PC-9 (cell line): ENCODE measurements around the gene ZBTB34. TPM values are rescaled to one million over a fixed set of nuclear protein-coding genes. Genes with fewer than 3 reads are reported as not detected.

Experiments used
- BruUV-seq: library from RNA; stranded (reverse); fragments of 400-500 nt; replicated peaks from 2 replicates; lab custom pipeline; 2021; lab: Mats Ljungman, UMichigan
- CTCF ChIA-PET: fragments of 300-600 bp; sonication (Branson Sonifier 250); formaldehyde crosslinking; loops from one replicate; lab custom pipeline; 2022; ENCODE audit warnings: antibody characterized with exemption; lab: Charles Lee
- POLR2A ChIA-PET: fragments of 300-600 bp; sonication (Branson Sonifier 250); formaldehyde crosslinking; loops from one replicate; lab custom pipeline; 2022; ENCODE audit warnings: antibody characterized with exemption; ENCODE audit not compliant: unreplicated experiment; lab: Charles Lee
- DNase-seq, 2 experiments: peaks; one replicate each; pipeline versions ENCODE4 v3.0.0 to v3.0.0-alpha.2; 2015 to 2022; ENCODE audit warnings: mixed read lengths in 1 of 2
- H2AFZ ChIP-seq: fragments of 200-600 bp; sonication (generic); 2 replicates; pipeline ENCODE4 v1.8.1; 2017; ENCODE audit warnings: antibody characterized with exemption
- H3F3A ChIP-seq: fragments of 200-600 bp; sonication (generic); 2 replicates; pipeline ENCODE4 v1.8.1; 2017; ENCODE audit warnings: antibody characterized with exemption, mild to moderate bottlenecking, low read depth; ENCODE audit not compliant: insufficient read depth
- H3K27ac ChIP-seq: fragments of 200-600 bp; sonication (generic); 2 replicates; pipeline ENCODE4 v1.6.1; 2016; ENCODE audit warnings: mixed run types
- H3K27me3 ChIP-seq: fragments of 200-600 bp; sonication (generic); 2 replicates; pipeline ENCODE4 v1.6.1; 2016; ENCODE audit warnings: low read depth, mixed run types; ENCODE audit not compliant: insufficient read depth
- H3K36me3 ChIP-seq: fragments of 200-600 bp; sonication (generic); 2 replicates; pipeline ENCODE4 v1.6.1; 2016; ENCODE audit warnings: low read depth, mixed run types
- H3K4me1 ChIP-seq: fragments of 200-600 bp; sonication (generic); replicated peaks from 2 replicates; pipeline ENCODE4 v1.6.1; 2016; ENCODE audit warnings: mixed run types; ENCODE audit not compliant: insufficient read depth
- H3K4me2 ChIP-seq: fragments of 200-600 bp; sonication (generic); 2 replicates; pipeline ENCODE4 v1.6.1; 2017; ENCODE audit warnings: mixed run types
- H3K4me3 ChIP-seq: fragments of 200-600 bp; sonication (generic); 2 replicates; pipeline ENCODE4 v1.6.1; 2016; ENCODE audit warnings: mixed run types
- H3K79me2 ChIP-seq: fragments of 200-600 bp; sonication (generic); 2 replicates; pipeline ENCODE4 v1.6.1; 2017; ENCODE audit warnings: low read depth, mixed run types
- H3K9me2 ChIP-seq: fragments of 200-600 bp; sonication (generic); 2 replicates; pipeline ENCODE4 v1.8.1; 2017; ENCODE audit warnings: mild to moderate bottlenecking; ENCODE audit not compliant: insufficient read depth
- H3K9me3 ChIP-seq: fragments of 200-600 bp; sonication (generic); 2 replicates; pipeline ENCODE4 v1.8.1; 2016; ENCODE audit warnings: low read depth; ENCODE audit not compliant: insufficient read depth
- H4K20me1 ChIP-seq: fragments of 200-600 bp; sonication (generic); 2 replicates; pipeline ENCODE4 v1.8.1; 2017; ENCODE audit not compliant: insufficient read depth
- EZH2 ChIP-seq: fragments of 200-600 bp; sonication (generic); IDR thresholded peaks from 2 replicates; pipeline ENCODE4 v1.8.0; 2017; ENCODE audit warnings: antibody characterized with exemption, low read depth
- intact Hi-C: fragments of 100-400 bp; cut with micrococcal nuclease; formaldehyde crosslinking; loops from one replicate; pipeline ENCODE4 v1.10.0; 2022; ENCODE audit not compliant: unreplicated experiment
- total RNA-seq: library from RNA; stranded (reverse); gene quantifications from 2 replicates; pipeline ENCODE4 v1.2.3, GENCODE V29; 2021
- TF ChIP-seq, protein P1 (sequence below): fragments of 200-600 bp; sonication (generic); conservative IDR thresholded peaks from 2 replicates; pipeline ENCODE4 v1.6.1; 2017; ENCODE audit warnings: mixed run types, antibody characterized with exemption, mild to moderate bottlenecking, moderate library complexity

The ZBTB34 gene
- total RNA-seq, 1 experiment from 2014 or later, result 9.0 TPM

- no peak overlapping the region for H2AFZ ChIP-seq
- H3K27me3 ChIP-seq, result no peaks in the 10 kb centered on the region
- H3K27ac ChIP-seq, result no peak overlapping the region
- H3K79me2 ChIP-seq, result peaks cover 4% of the 10 kb centered on the region
- POLR2A ChIA-PET, result no interaction called here
- no peaks in the 10 kb centered on the region for H3F3A ChIP-seq
- no peaks in the 10 kb centered on the region for H4K20me1 ChIP-seq
- H3K4me1 ChIP-seq, result no peaks in the 10 kb centered on the region
- intact Hi-C loops, result no loop called here
- no peaks in the 10 kb centered on the region for H3K36me3 ChIP-seq
- no peak for DNase-seq
- H3K9me2 ChIP-seq, result no peaks in the 10 kb centered on the region
- H3K4me3 ChIP-seq, result no peak overlapping the region
- CTCF ChIA-PET, result no interaction called here
- no peak overlapping the region for H3K4me2 ChIP-seq
- TF ChIP-seq, protein P1, sequence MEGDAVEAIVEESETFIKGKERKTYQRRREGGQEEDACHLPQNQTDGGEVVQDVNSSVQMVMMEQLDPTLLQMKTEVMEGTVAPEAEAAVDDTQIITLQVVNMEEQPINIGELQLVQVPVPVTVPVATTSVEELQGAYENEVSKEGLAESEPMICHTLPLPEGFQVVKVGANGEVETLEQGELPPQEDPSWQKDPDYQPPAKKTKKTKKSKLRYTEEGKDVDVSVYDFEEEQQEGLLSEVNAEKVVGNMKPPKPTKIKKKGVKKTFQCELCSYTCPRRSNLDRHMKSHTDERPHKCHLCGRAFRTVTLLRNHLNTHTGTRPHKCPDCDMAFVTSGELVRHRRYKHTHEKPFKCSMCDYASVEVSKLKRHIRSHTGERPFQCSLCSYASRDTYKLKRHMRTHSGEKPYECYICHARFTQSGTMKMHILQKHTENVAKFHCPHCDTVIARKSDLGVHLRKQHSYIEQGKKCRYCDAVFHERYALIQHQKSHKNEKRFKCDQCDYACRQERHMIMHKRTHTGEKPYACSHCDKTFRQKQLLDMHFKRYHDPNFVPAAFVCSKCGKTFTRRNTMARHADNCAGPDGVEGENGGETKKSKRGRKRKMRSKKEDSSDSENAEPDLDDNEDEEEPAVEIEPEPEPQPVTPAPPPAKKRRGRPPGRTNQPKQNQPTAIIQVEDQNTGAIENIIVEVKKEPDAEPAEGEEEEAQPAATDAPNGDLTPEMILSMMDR, result no peak
- TF ChIP-seq EZH2, result no peak
- H3K9me3 ChIP-seq, result no peaks in the 10 kb centered on the region
- no TSS peak for BruUV-seq
Observed at GRCh38 chr9:126856326-126856877, 4.0 kb upstream of the ZBTB34 start.

GRCh38 chr9:126857261-126857960, 3.0 kb upstream of the ZBTB34 start:
- Histone ChIP-seq H2AFZ (no peak overlapping the region), H3K4me1 (peaks cover 9% of the 10 kb centered on the region), H3K4me2 (no peak overlapping the region), H3K9me3 (no peaks in the 10 kb centered on the region), H3K36me3 (no peaks in the 10 kb centered on the region), H3K4me3 (no peak overlapping the region), H4K20me1 (peaks cover 2% of the 10 kb centered on the region; the same call in 1 of the 2 replicates), H3K27me3 (no peaks in the 10 kb centered on the region), H3K79me2 (peaks cover 14% of the 10 kb centered on the region), H3K27ac (no peak overlapping the region), H3K9me2 (no peaks in the 10 kb centered on the region), H3F3A (no peaks in the 10 kb centered on the region)
- TF ChIP-seq EZH2, result no peak
- TF ChIP-seq, protein P1, result no peak
- ChIA-PET POLR2A (no interaction called here), CTCF (interaction anchor here (0.6 kb wide), 1 partner anchor 765 kb away, joined by 3 read pairs; no protein-coding TSS in a partner anchor)
- BruUV-seq, result no TSS peak
- intact Hi-C loops, result no loop called here
- DNase-seq, result no peak

DNA sequence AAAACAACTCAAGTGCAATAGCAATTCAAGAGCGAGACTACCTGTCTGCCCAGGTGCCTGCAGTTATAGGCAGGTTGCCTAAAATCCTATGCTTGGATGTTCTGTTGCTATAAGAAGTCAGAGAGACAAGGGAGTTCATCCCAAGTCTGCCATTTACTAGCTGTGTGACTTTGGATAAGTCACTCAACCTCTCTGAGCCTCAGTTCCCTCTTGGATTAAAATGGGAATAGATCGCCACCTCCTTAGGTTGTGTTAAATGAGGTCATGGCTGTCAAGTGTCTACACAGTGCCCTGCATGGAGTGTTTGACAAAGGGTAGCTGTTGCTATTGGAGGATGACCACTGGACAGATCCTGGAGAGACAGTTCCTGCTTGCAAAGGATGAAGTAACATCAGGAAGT, 1.3 kb upstream of the ZBTB34 start:
- Histone ChIP-seq H3K4me3 (no peak overlapping the region), H3K79me2 (peaks cover 26% of the 10 kb centered on the region), H2AFZ (no peak overlapping the region), H3K27ac (no peak overlapping the region), H3K9me2 (no peaks in the 10 kb centered on the region), H3K27me3 (no peaks in the 10 kb centered on the region), H3K4me2 (no peak overlapping the region), H3K4me1 (peaks cover 15% of the 10 kb centered on the region), H3F3A (peaks cover under 1% of the 10 kb centered on the region; the same call in 1 of the 2 replicates), H3K9me3 (no peaks in the 10 kb centered on the region), H3K36me3 (no peaks in the 10 kb centered on the region), H4K20me1 (peaks cover 4% of the 10 kb centered on the region; the same call in 1 of the 2 replicates)
- no peak for TF ChIP-seq EZH2
- TF ChIP-seq, protein P1, result no peak
- no TSS peak for BruUV-seq
- CTCF ChIA-PET, result interaction anchor here (1.5 kb wide), 1 partner anchor 54 kb away, joined by 5 read pairs; the partner anchor contains the start of gene ZBTB43
- DNase-seq, result no peak
- intact Hi-C loops, result no loop called here
- POLR2A ChIA-PET, result no interaction called here
